Activated T-cell treated with anti-CD3 and anti-CD28 coated beads, Interleukin-2, amount 50 U/mL, for 24 hours (primary cell): ENCODE measurements around the gene KLHL29.

Experiments used
- DNase-seq: peaks from one replicate; pipeline ENCODE4 v3.0.0-alpha.2; 2020
- H3K27ac Mint-ChIP-seq: 2 replicates; pipeline ENCODE4 v1.8.0; 2020; ENCODE audit warnings: mild to moderate bottlenecking, mixed read lengths
- H3K27me3 Mint-ChIP-seq: 2 replicates; pipeline ENCODE4 v1.8.0; 2020; ENCODE audit warnings: mixed read lengths
- H3K36me3 Mint-ChIP-seq: 2 replicates; pipeline ENCODE4 v1.8.0; 2020; ENCODE audit warnings: low read depth, mixed read lengths
- H3K4me1 Mint-ChIP-seq: 2 replicates; pipeline ENCODE4 v1.8.0; 2020; ENCODE audit warnings: low read depth, mixed read lengths
- H3K4me3 Mint-ChIP-seq: 2 replicates; pipeline ENCODE4 v1.8.0; 2020; ENCODE audit warnings: mild to moderate bottlenecking, moderate library complexity, mixed read lengths
- H3K9me3 Mint-ChIP-seq: 2 replicates; pipeline ENCODE4 v1.8.0; 2020; ENCODE audit warnings: mixed read lengths

Gene KLHL29

GRCh38 chr2:23497063-23497462, 112.1 kb downstream of the KLHL29 start:
- no peak overlapping the region for H3K4me3 Mint-ChIP-seq
- peak; percentile 33 for DNase-seq
- H3K27ac Mint-ChIP-seq = peak overlapping the region; percentile 6
- peaks cover under 1% of the 10 kb centered on the region for H3K27me3 Mint-ChIP-seq
- H3K4me1 Mint-ChIP-seq = peaks cover 21% of the 10 kb centered on the region
- H3K36me3 Mint-ChIP-seq = no peaks in the 10 kb centered on the region
- no peaks in the 10 kb centered on the region for H3K9me3 Mint-ChIP-seq

GRCh38 chr2:23497536-23497935, 112.6 kb downstream of the KLHL29 start:
- peaks cover 21% of the 10 kb centered on the region for H3K4me1 Mint-ChIP-seq
- DNase-seq = no peak
- no peaks in the 10 kb centered on the region for H3K27me3 Mint-ChIP-seq
- no peaks in the 10 kb centered on the region for H3K9me3 Mint-ChIP-seq
- H3K4me3 Mint-ChIP-seq = no peak overlapping the region
- no peak overlapping the region for H3K27ac Mint-ChIP-seq
- H3K36me3 Mint-ChIP-seq = no peaks in the 10 kb centered on the region

GRCh38 chr2:23498943-23499342, 114.0 kb downstream of the KLHL29 start:
- Mint-ChIP-seq H3K4me1 (peaks cover 21% of the 10 kb centered on the region), H3K9me3 (no peaks in the 10 kb centered on the region), H3K27ac (no peak overlapping the region), H3K36me3 (no peaks in the 10 kb centered on the region), H3K27me3 (no peaks in the 10 kb centered on the region), H3K4me3 (no peak overlapping the region)
- no peak for DNase-seq

- no peak for DNase-seq
- H3K4me1 Mint-ChIP-seq = peaks cover 21% of the 10 kb centered on the region
- no peak overlapping the region for H3K4me3 Mint-ChIP-seq
- no peaks in the 10 kb centered on the region for H3K36me3 Mint-ChIP-seq
- H3K27me3 Mint-ChIP-seq = no peaks in the 10 kb centered on the region
- H3K27ac Mint-ChIP-seq = no peak overlapping the region
- H3K9me3 Mint-ChIP-seq = no peaks in the 10 kb centered on the region
Observed at GRCh38 chr2:23499439-23499838, 114.5 kb downstream of the KLHL29 start.

GRCh38 chr2:23500836-23501235, 115.9 kb downstream of the KLHL29 start:
- Mint-ChIP-seq H3K4me3 (no peak overlapping the region), H3K9me3 (no peaks in the 10 kb centered on the region), H3K27me3 (no peaks in the 10 kb centered on the region), H3K36me3 (no peaks in the 10 kb centered on the region), H3K27ac (no peak overlapping the region), H3K4me1 (peaks cover 18% of the 10 kb centered on the region)
- DNase-seq = no peak

- H3K36me3 Mint-ChIP-seq = no peaks in the 10 kb centered on the region
- no peaks in the 10 kb centered on the region for H3K9me3 Mint-ChIP-seq
- H3K4me1 Mint-ChIP-seq = peaks cover 5% of the 10 kb centered on the region
- no peak for DNase-seq
- no peak overlapping the region for H3K4me3 Mint-ChIP-seq
- H3K27ac Mint-ChIP-seq = no peak overlapping the region
- H3K27me3 Mint-ChIP-seq = no peaks in the 10 kb centered on the region
Observed at GRCh38 chr2:23502096-23502495, 117.1 kb downstream of the KLHL29 start.

GRCh38 chr2:23503097-23503496, 118.1 kb downstream of the KLHL29 start:
- Mint-ChIP-seq H3K36me3 (no peaks in the 10 kb centered on the region), H3K4me1 (no peaks in the 10 kb centered on the region), H3K27me3 (no peaks in the 10 kb centered on the region), H3K4me3 (no peak overlapping the region), H3K9me3 (no peaks in the 10 kb centered on the region), H3K27ac (no peak overlapping the region)
- no peak for DNase-seq

- Mint-ChIP-seq H3K27ac (no peak overlapping the region), H3K4me1 (no peaks in the 10 kb centered on the region), H3K36me3 (no peaks in the 10 kb centered on the region), H3K9me3 (no peaks in the 10 kb centered on the region), H3K27me3 (no peaks in the 10 kb centered on the region), H3K4me3 (no peak overlapping the region)
- no peak for DNase-seq
Observed at GRCh38 chr2:23503682-23504081, 118.7 kb downstream of the KLHL29 start.

GRCh38 chr2:23504591-23504990, 119.6 kb downstream of the KLHL29 start:
- Mint-ChIP-seq H3K4me3 (no peak overlapping the region), H3K27me3 (no peaks in the 10 kb centered on the region), H3K27ac (no peak overlapping the region), H3K9me3 (no peaks in the 10 kb centered on the region), H3K4me1 (no peaks in the 10 kb centered on the region), H3K36me3 (no peaks in the 10 kb centered on the region)
- no peak for DNase-seq

GRCh38 chr2:23505218-23505983, 120.4 kb downstream of the KLHL29 start:
- DNase-seq = no peak
- Mint-ChIP-seq H3K27ac (no peak overlapping the region), H3K27me3 (no peaks in the 10 kb centered on the region), H3K4me3 (no peak overlapping the region), H3K4me1 (no peaks in the 10 kb centered on the region), H3K9me3 (no peaks in the 10 kb centered on the region), H3K36me3 (no peaks in the 10 kb centered on the region)

- Mint-ChIP-seq H3K36me3 (no peaks in the 10 kb centered on the region), H3K4me3 (no peak overlapping the region), H3K27ac (no peak overlapping the region), H3K27me3 (no peaks in the 10 kb centered on the region), H3K4me1 (no peaks in the 10 kb centered on the region), H3K9me3 (no peaks in the 10 kb centered on the region)
- no peak for DNase-seq
Observed at GRCh38 chr2:23505984-23506380, 121.0 kb downstream of the KLHL29 start.

- H3K4me1 Mint-ChIP-seq = no peaks in the 10 kb centered on the region
- H3K36me3 Mint-ChIP-seq = no peaks in the 10 kb centered on the region
- DNase-seq = no peak
- no peak overlapping the region for H3K4me3 Mint-ChIP-seq
- H3K27ac Mint-ChIP-seq = no peak overlapping the region
- no peaks in the 10 kb centered on the region for H3K9me3 Mint-ChIP-seq
- no peaks in the 10 kb centered on the region for H3K27me3 Mint-ChIP-seq
Observed at GRCh38 chr2:23506531-23507266, 121.7 kb downstream of the KLHL29 start.

- Mint-ChIP-seq H3K4me3 (no peak overlapping the region), H3K4me1 (no peaks in the 10 kb centered on the region), H3K36me3 (no peaks in the 10 kb centered on the region), H3K9me3 (no peaks in the 10 kb centered on the region), H3K27ac (no peak overlapping the region), H3K27me3 (no peaks in the 10 kb centered on the region)
- no peak for DNase-seq
Observed at GRCh38 chr2:23507267-23508065, 122.5 kb downstream of the KLHL29 start.

- no peak overlapping the region for H3K27ac Mint-ChIP-seq
- H3K4me1 Mint-ChIP-seq = no peaks in the 10 kb centered on the region
- H3K9me3 Mint-ChIP-seq = no peaks in the 10 kb centered on the region
- no peak overlapping the region for H3K4me3 Mint-ChIP-seq
- no peaks in the 10 kb centered on the region for H3K36me3 Mint-ChIP-seq
- no peak for DNase-seq
- no peaks in the 10 kb centered on the region for H3K27me3 Mint-ChIP-seq
Observed at GRCh38 chr2:23508066-23508390, 123.0 kb downstream of the KLHL29 start.

GRCh38 chr2:23509103-23509502, 124.1 kb downstream of the KLHL29 start:
- H3K9me3 Mint-ChIP-seq = no peaks in the 10 kb centered on the region
- H3K27me3 Mint-ChIP-seq = no peaks in the 10 kb centered on the region
- no peak overlapping the region for H3K4me3 Mint-ChIP-seq
- no peaks in the 10 kb centered on the region for H3K36me3 Mint-ChIP-seq
- H3K27ac Mint-ChIP-seq = no peak overlapping the region
- DNase-seq = no peak
- H3K4me1 Mint-ChIP-seq = no peaks in the 10 kb centered on the region
